Activated naive CD4-positive, alpha-beta T cell treated with anti-CD3 and anti-CD28 coated beads, Interleukin-2, amount 50 U/mL, for 72 hours (primary cell): ENCODE data around the gene SLC2A13. TPM values are rescaled to one million over a fixed set of nuclear protein-coding genes. Genes with fewer than 3 reads are reported as not detected.
"Not testable (repeated sequence)": the region's sequence is repeated elsewhere in the genome, so short reads cannot be mapped to it uniquely, and the experiment has no call there.

Experiments used
- ATAC-seq, 2 donors: fragments of 150-1000 bp; cut with Tn5 transposase; 2 replicates each; pipeline ENCODE4 v1.10.0; 2021; ENCODE audit warnings: mild to moderate bottlenecking in 2 of 2, moderate library complexity in 2 of 2
- DNase-seq, 2 donors: peaks; one replicate each; pipeline ENCODE4 v3.0.0; 2021 to 2022; ENCODE audit warnings: low spot score in 2 of 2
- H3K27ac Mint-ChIP-seq, 2 donors: one replicate each; pipeline ENCODE4 v1.8.0; 2022; ENCODE audit warnings: mild to moderate bottlenecking in 2 of 2, mixed read lengths in 2 of 2
- H3K36me3 Mint-ChIP-seq, 2 donors: one replicate each; pipeline ENCODE4 v1.8.0; 2022; ENCODE audit warnings: mixed read lengths in 2 of 2
- H3K9me3 Mint-ChIP-seq, 2 donors: one replicate each; pipeline ENCODE4 v1.8.0; 2022; ENCODE audit warnings: mixed read lengths in 2 of 2
- total RNA-seq, 2 donors: library from RNA; stranded (reverse); gene quantifications; one replicate each; pipeline ENCODE4 v1.2.3, GENCODE V29; 2022

The SLC2A13 gene
- total RNA-seq, 2 donors from 2014 or later, result 2.4 to 5.0 TPM

- peak; percentile 63 to 90 for ATAC-seq
- Mint-ChIP-seq H3K27ac (no peak overlapping the region), H3K9me3 (no peaks in the 10 kb centered on the region), H3K36me3 (no peaks in the 10 kb centered on the region)
- DNase-seq, result no peak
Measured at GRCh38 chr12:39935275-39935674, 170.6 kb downstream of the SLC2A13 start.

- H3K36me3 Mint-ChIP-seq, result no peaks in the 10 kb centered on the region
- H3K9me3 Mint-ChIP-seq, result no peaks in the 10 kb centered on the region
- no peak overlapping the region for H3K27ac Mint-ChIP-seq
- DNase-seq (no peak), ATAC-seq (no peak)
Measured at GRCh38 chr12:39931857-39932256, 174.0 kb downstream of the SLC2A13 start.

DNA sequence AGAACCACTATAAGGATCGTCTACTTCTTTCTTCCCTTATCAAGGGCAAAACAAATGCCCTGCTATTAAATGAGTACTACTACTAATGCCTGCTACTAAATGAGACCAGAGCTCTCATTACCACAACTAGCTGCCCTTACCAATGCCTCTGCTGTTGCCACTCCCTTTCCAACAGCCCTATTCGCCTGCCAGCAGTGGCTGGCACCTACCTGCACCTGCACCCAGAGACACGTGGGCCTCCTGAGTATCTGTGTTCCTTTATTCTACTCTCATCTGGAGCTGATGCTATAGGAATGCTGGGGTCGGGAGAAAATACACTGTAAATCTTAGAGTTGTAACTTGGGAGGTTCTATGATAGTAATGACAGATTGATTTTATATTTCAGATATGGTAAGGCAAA lies 174.7 kb downstream of the SLC2A13 start:
- no peak for ATAC-seq
- no peak for DNase-seq
- Mint-ChIP-seq H3K27ac (no peak overlapping the region), H3K9me3 (no peaks in the 10 kb centered on the region), H3K36me3 (no peaks in the 10 kb centered on the region)

DNA sequence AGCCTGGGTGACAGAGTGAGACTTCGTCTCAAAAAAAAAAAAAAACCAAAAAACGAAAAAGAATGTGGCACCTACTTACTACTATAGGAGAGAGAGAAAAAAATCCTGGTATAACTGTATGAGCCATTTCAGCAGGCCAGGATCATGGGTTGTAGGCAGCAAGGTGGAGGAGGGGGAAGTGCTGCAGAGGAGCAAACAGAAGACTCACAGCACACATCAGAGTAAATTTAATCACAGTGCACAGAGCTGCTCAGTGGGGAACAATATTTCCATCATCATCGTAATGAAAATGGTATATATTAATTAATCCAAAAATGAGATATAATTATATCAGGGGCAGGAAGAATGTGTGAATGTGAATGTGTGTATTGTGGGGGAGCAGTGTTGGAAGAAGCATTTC lies 175.8 kb downstream of the SLC2A13 start:
- H3K36me3 Mint-ChIP-seq, result no peaks in the 10 kb centered on the region
- no peak overlapping the region for H3K27ac Mint-ChIP-seq
- DNase-seq (no peak), ATAC-seq (no peak)
- H3K9me3 Mint-ChIP-seq, result no peaks in the 10 kb centered on the region

DNA sequence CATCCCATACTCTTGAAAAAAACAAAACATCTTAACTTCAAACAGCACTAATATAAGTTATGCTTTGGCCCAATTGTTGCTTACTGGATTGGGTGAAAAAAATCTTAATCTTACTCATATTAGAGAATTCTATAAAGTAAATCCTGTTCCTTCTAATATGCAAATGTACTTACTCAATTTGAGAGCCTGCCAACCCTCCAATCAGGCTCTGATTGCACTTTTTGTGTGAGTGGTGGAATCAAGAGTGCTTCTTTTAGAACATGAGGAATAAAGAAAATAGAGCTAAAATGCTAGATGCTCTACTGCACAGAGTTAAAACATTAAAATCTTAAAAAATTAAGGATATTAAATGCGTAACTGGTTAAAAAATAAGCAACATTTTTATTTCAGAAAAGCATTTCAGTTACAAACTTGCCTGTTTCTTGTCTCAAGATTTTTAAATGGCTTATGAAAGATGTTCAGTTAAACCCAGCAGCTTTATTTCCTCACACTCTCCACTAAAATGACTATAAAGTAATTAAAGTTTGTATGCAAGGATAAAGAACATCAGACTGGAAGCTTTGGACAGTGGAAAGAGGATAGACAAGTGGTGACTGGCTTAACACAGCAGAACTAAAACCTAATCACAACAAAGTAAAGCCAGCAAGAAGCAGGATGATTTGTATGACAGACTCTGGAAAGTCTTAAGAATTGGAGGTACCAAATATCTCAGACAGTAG lies 177.5 kb downstream of the SLC2A13 start:
- Mint-ChIP-seq H3K27ac (no peak overlapping the region), H3K36me3 (no peaks in the 10 kb centered on the region), H3K9me3 (no peaks in the 10 kb centered on the region)
- DNase-seq (no peak), ATAC-seq (no peak)

DNA sequence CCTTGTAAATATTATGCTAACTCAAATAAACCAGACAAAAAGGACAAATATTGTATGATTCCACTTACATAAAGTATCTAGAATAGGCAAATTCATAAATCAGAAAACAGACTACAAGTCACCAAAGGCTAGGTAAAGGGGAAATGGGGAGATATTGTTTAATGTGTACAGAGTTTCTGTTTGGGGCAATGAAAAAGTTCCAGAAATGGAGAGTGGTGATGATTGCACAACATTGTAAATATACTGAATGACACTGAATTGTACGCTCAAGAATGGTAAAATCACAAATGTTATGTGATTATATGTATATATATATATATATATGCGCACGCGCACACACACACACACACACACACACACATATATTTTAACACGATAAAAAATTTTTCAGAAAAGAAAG lies 182.5 kb downstream of the SLC2A13 start:
- DNase-seq (no peak), ATAC-seq (no peak)
- H3K27ac Mint-ChIP-seq, result no peak overlapping the region
- H3K9me3 Mint-ChIP-seq, result no peaks in the 10 kb centered on the region
- no peaks in the 10 kb centered on the region for H3K36me3 Mint-ChIP-seq

- not testable (repeated sequence) for H3K36me3 Mint-ChIP-seq, DNase-seq, ATAC-seq, H3K27ac Mint-ChIP-seq, H3K9me3 Mint-ChIP-seq
Measured at GRCh38 chr12:39922598-39922997, 183.3 kb downstream of the SLC2A13 start.

DNA sequence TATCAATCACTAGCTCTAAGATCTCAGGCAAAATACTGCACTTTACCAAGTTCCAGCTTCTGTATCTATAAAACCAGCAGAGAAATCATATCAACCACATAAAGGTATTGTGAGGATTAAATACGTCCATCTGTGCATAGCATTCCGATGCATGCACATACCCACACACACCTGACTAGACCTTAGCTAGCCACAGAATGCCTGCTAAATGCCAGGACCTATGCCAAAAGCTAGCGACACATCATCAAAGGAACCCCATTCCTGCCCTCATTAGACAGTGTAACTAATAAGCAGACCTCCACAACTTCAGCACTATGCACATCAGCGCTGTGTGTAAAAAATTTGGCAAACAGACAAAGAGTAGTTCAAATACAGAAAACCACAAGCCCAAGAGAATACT lies 185.2 kb downstream of the SLC2A13 start:
- H3K9me3 Mint-ChIP-seq, result no peaks in the 10 kb centered on the region
- no peaks in the 10 kb centered on the region for H3K36me3 Mint-ChIP-seq
- no peak for ATAC-seq
- H3K27ac Mint-ChIP-seq, result no peak overlapping the region
- no peak for DNase-seq

DNA sequence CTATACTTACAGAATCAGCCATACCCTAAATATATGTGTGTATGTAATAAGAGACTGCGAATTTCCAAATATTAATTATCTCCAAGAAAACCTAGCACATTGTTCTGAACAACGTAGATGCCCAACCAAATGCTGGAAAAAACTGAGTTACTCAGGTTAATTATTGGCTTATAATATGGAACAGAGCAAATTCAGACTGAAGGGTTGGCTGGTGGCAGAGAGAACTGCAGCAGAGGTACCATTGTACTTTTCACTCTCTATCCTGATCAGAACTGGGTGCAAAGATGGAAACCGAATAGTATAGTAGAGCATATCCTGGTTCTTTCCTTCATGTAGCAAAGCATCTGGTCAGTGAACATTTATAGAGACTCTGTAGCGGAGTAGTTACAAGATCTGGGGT lies 185.7 kb downstream of the SLC2A13 start:
- DNase-seq (no peak), ATAC-seq (no peak)
- H3K27ac Mint-ChIP-seq, result no peak overlapping the region
- H3K36me3 Mint-ChIP-seq, result no peaks in the 10 kb centered on the region
- no peaks in the 10 kb centered on the region for H3K9me3 Mint-ChIP-seq

DNA sequence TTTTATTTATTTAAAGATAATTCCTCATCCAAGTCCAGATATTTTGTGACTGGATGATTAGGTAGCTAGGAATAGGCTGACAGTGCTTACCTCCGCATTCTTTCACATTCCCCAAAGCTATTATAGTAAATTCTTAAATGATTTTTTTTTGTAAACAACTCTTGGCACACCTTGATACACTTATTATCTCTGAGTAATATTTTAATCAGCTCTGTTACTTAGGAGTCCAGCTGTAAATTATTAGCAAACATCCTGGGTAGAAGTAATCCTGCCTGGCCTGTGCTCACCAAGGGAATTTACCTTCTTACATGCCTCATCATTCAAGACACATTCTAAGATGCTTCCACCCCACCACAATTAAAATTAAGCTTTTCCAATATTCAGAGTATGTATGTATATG lies 186.1 kb downstream of the SLC2A13 start:
- no peaks in the 10 kb centered on the region for H3K36me3 Mint-ChIP-seq
- ATAC-seq, result no peak
- no peaks in the 10 kb centered on the region for H3K9me3 Mint-ChIP-seq
- DNase-seq, result no peak
- peak overlapping the region in 1 of 2 donors; percentile 18 for H3K27ac Mint-ChIP-seq

GRCh38 chr12:39915249-39915648 lies 190.6 kb downstream of the SLC2A13 start:
- Mint-ChIP-seq H3K36me3 (no peaks in the 10 kb centered on the region), H3K9me3 (no peaks in the 10 kb centered on the region), H3K27ac (no peak overlapping the region)
- no peak for DNase-seq
- ATAC-seq, result no peak

GRCh38 chr12:39912211-39912980 lies 193.5 kb downstream of the SLC2A13 start:
- DNase-seq (no peak), ATAC-seq (no peak)
- H3K27ac Mint-ChIP-seq, result no peak overlapping the region

DNA sequence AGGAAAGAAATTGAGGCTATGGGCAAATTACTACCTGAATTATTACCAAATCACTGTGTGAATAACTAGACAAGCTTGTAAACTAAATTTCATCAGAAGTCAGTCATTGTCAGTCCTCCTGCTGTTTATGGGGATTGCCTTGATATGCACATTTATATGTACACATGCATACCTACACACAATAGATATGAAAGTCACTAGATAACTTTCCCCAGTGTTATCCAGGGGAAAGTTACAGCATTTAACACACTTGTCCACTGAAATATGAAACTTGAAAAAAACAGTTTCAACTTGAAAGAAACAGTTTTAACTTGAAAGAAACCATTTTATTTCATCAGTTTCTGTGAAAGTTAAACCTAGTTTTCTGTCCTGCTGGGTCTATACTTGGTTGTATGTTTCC lies 199.6 kb downstream of the SLC2A13 start:
- Mint-ChIP-seq H3K36me3 (no peaks in the 10 kb centered on the region), H3K9me3 (no peaks in the 10 kb centered on the region), H3K27ac (no peak overlapping the region)
- DNase-seq (no peak), ATAC-seq (peak in 1 of 2 donors; percentile 51)

More at GRCh38 chr12:39912211-39912980, 193.5 kb downstream of the SLC2A13 start:
- Mint-ChIP-seq H3K9me3 (no peaks in the 10 kb centered on the region), H3K36me3 (no peaks in the 10 kb centered on the region)

DNA sequence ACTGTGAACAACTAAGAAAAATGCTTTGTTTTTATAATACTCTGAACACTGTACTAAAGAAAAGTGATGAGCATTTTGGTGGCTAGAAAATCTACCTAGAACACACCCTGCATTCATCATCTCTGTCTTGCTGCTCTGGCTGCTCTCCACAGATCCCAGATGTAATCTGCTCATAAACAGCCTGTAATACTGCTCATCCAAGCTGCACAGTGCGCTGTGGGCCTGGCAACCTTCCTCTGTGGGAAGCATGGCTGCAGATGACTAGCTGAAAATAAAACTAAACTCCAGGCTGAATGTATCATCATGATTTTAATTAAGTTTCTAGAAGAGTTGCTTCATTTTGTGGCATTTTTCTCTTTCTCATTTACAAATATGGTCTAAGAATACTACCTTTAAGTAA lies 200.7 kb downstream of the SLC2A13 start:
- H3K36me3 Mint-ChIP-seq, result no peaks in the 10 kb centered on the region

GRCh38 chr12:39902821-39903220 lies 203.1 kb downstream of the SLC2A13 start:
- Mint-ChIP-seq H3K27ac (no peak overlapping the region), H3K9me3 (peaks cover 0 to 4% of the 10 kb centered on the region in 2 donors), H3K36me3 (no peaks in the 10 kb centered on the region)
- ATAC-seq, result peak in 1 of 2 donors; percentile 62
- DNase-seq, result no peak

More for the DNA sequence above, 200.7 kb downstream of the SLC2A13 start:
- Mint-ChIP-seq H3K9me3 (no peaks in the 10 kb centered on the region), H3K27ac (peak overlapping the region in 1 of 2 donors; percentile 44)
- DNase-seq (no peak), ATAC-seq (no peak)

DNA sequence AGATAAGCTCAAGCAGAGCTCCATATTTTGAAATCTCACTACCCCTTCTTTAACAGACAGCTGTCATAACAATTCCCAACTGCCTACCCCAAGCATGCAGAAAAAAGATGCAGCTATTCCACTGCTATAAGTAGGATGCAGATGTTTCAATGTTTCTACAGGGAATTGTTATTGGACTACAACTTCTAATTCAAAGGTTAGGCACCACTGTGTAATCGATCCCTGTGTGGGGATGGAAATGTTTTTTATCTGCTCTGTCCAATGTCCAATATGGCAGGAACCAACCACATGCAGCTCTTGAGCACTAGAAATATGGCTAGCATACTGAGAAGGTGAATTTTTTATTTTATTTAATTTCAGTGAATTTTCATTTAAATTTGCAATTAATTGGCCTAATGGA lies 208.6 kb downstream of the SLC2A13 start:
- no peaks in the 10 kb centered on the region for H3K36me3 Mint-ChIP-seq
- H3K9me3 Mint-ChIP-seq, result peaks cover 0 to 9% of the 10 kb centered on the region in 2 donors
- ATAC-seq (no peak), DNase-seq (no peak)
- H3K27ac Mint-ChIP-seq, result no peak overlapping the region

DNA sequence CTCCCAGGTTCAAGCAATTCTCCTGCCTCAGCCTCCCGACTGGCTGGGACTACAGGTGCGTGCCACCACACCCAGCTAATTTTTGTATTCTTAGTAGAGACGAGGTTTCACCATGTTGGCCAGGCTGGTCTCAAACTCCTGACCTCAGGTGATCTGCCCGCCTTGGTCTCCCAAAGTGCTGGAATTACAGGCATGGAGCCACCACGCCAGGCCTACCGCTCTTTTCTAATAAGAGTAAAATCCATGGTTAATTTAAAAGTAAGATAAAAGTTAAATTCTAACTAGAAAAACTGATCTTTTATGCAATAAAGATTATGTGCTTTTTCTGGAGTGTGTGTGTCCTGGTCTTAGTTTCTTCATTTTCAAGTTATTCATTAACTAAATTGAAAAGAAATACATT lies 212.5 kb downstream of the SLC2A13 start:
- DNase-seq, H3K36me3 Mint-ChIP-seq, H3K27ac Mint-ChIP-seq, H3K9me3 Mint-ChIP-seq, ATAC-seq: not testable (repeated sequence)

- H3K27ac Mint-ChIP-seq, result no peak overlapping the region
- ATAC-seq (no peak), DNase-seq (no peak)
- no peaks in the 10 kb centered on the region for H3K36me3 Mint-ChIP-seq
- peaks cover 0 to 5% of the 10 kb centered on the region in 2 donors for H3K9me3 Mint-ChIP-seq
Measured at GRCh38 chr12:39892146-39892545, 213.7 kb downstream of the SLC2A13 start.
